Psoas muscle (tissue), 8 donors: ENCODE results near the gene UGT1A7. TPM values are rescaled to one million over a fixed set of nuclear protein-coding genes. Genes with fewer than 3 reads are reported as not detected.

ENCODE experiments used
- ATAC-seq, 4 donors: fragments of 200-7000 bp; cut with Tn5 transposase; one replicate each; pipeline ENCODE4 v1.9.1; 2020; ENCODE audit warnings: moderate library complexity in 3 of 4, mild to moderate bottlenecking in 2 of 4
- DNase-seq, 2 donors: peaks; one replicate each; pipeline ENCODE4 v3.0.0-alpha.2; 2020
- H3K27ac ChIP-seq: fragments of 200-600 bp; one replicate; pipeline ENCODE4 v1.8.0; 2022
- H3K27me3 ChIP-seq, 3 donors: fragments of 200-600 bp in 1 of 3; one replicate each; pipeline versions ENCODE4 v1.6.1 to v1.8.0; 2013 to 2022; ENCODE audit warnings: low read length in 2 of 3, mild to moderate bottlenecking in 2 of 3, moderate library complexity in 1 of 3; ENCODE audit not compliant: insufficient read depth in 3 of 3
- H3K36me3 ChIP-seq, 2 donors: fragments of 200-600 bp in 1 of 2; one replicate each; pipeline versions ENCODE4 v1.6.1 to v1.8.0; 2013 to 2022; ENCODE audit warnings: low read depth in 1 of 2, mild to moderate bottlenecking in 1 of 2, moderate library complexity in 1 of 2; ENCODE audit not compliant: insufficient read depth in 1 of 2
- H3K4me1 ChIP-seq: fragments of 200-600 bp; one replicate; pipeline ENCODE4 v1.8.0; 2022
- H3K4me3 ChIP-seq: fragments of 200-600 bp; one replicate; pipeline ENCODE4 v1.8.0; 2022; ENCODE audit warnings: mild to moderate bottlenecking
- H3K9me3 ChIP-seq: fragments of 200-600 bp; one replicate; pipeline ENCODE4 v1.8.0; 2022
- CTCF ChIP-seq: fragments of 200-600 bp; IDR thresholded peaks from one replicate; pipeline ENCODE4 v1.8.0; 2022; ENCODE audit warnings: antibody characterized with exemption
- WGBS, 3 donors: extraction: QIAGEN DNeasy Blood & Tissue Kit; methylation state at CpG; one replicate each; pipeline versions ENCODE4 v1.1.6 to v1.1.7; 2013; 5-methylcytosine and 5-hydroxymethylcytosine counted together
- intact Hi-C, 2 donors: fragments of 100-400 bp; cut with DNase I; formaldehyde crosslinking; loops; one replicate each; pipeline versions ENCODE4 v1.11.0 to v1.14.2; 2022
- polyA plus RNA-seq, 3 donors: library from polyadenylated mRNA; stranded (reverse); fragments of 200-250 nt; gene quantifications; one replicate each; pipeline ENCODE4 v1.2.3, GENCODE V29; 2013
- total RNA-seq, 4 donors: library from RNA; stranded (reverse); fragmentation: NEBNext Ultra II Directional in 2 of 4; extraction: Animal tissue kit (Norgen Biotek cat#: 25700) in 2 of 4; gene quantifications; one replicate each; pipeline versions ENCODE4 v1.2.1 to v1.2.4, GENCODE V29; 2021 to 2023
- donor health status: healthy with polysubstance abuse.
- donor health status: DM: no; HTN: no; CAD: no; lungs with moderate emphysema.
- donor health status: Bipolar disorder and iron deficiency.
- donor health status: healthy.
- donor health status: DM: yes; HTN: yes; CAD: no.
- donor health status: DM: no; HTN: no; CAD: no.
- donor health status: DM: no; HTN: no; CAD: no.
- donor health status: DM: yes; HTN: yes; CAD: no.

Gene UGT1A7
- total and polyA plus RNA-seq, 7 donors = not detected

GRCh38 chr2:233811732-233812131 is 130.0 kb downstream of the UGT1A7 start:
- Histone ChIP-seq H3K36me3 (no peaks in the 10 kb centered on the region), H3K27me3 (peaks cover 0 to 3% (median 0%) of the 10 kb centered on the region in 3 donors), H3K27ac (no peak overlapping the region), H3K4me3 (no peak overlapping the region), H3K9me3 (no peaks in the 10 kb centered on the region), H3K4me1 (no peaks in the 10 kb centered on the region)
- ATAC-seq = no peak
- no peak for TF ChIP-seq CTCF
- WGBS, 3 donors = 84 to 92% (median 85%) methylated on average over 8 of the region's 8 CpGs
- DNase-seq = no peak
- intact Hi-C loops = no loop called here

- Histone ChIP-seq H3K4me3 (no peak overlapping the region), H3K9me3 (no peaks in the 10 kb centered on the region), H3K27me3 (peaks cover 0 to 7% (median 0%) of the 10 kb centered on the region in 3 donors), H3K4me1 (no peaks in the 10 kb centered on the region), H3K27ac (no peak overlapping the region), H3K36me3 (no peaks in the 10 kb centered on the region)
- no peak for DNase-seq
- TF ChIP-seq CTCF = no peak
- WGBS, 3 donors = 61 to 71% (median 70%) methylated on average over 3 of the region's 3 CpGs
- intact Hi-C loops = no loop called here
- ATAC-seq = no peak
Measured at GRCh38 chr2:233813236-233814055, 131.7 kb downstream of the UGT1A7 start.

- Histone ChIP-seq H3K4me1 (no peaks in the 10 kb centered on the region), H3K27me3 (peaks cover 0 to 4% (median 0%) of the 10 kb centered on the region in 3 donors), H3K36me3 (no peaks in the 10 kb centered on the region), H3K27ac (no peak overlapping the region), H3K4me3 (no peak overlapping the region), H3K9me3 (no peaks in the 10 kb centered on the region)
- intact Hi-C loops = no loop called here
- no peak for TF ChIP-seq CTCF
- 41 to 68% (median 47%) methylated on average over 2 of the region's 2 CpGs for WGBS, 3 donors
- no peak for DNase-seq
- ATAC-seq = no peak
Measured at GRCh38 chr2:233814056-233814835, 132.5 kb downstream of the UGT1A7 start.

- H3K36me3 ChIP-seq = no peaks in the 10 kb centered on the region
- H3K4me1 ChIP-seq = no peaks in the 10 kb centered on the region
- WGBS, 3 donors = 35 to 58% (median 55%) methylated on average over 6 of the region's 6 CpGs
- H3K27ac ChIP-seq = no peak overlapping the region
- intact Hi-C loops = no loop called here
- no peak overlapping the region for H3K4me3 ChIP-seq
- TF ChIP-seq CTCF = no peak
- no peak for DNase-seq
- peaks cover 0 to 4% (median 0%) of the 10 kb centered on the region in 3 donors for H3K27me3 ChIP-seq
- no peaks in the 10 kb centered on the region for H3K9me3 ChIP-seq
- ATAC-seq = no peak
Measured at GRCh38 chr2:233815861-233816260, 134.2 kb downstream of the UGT1A7 start.
